Thyroid gland (tissue), 4 donors: Measurements from ENCODE around the gene TAF1B. TPM values are rescaled to one million over a fixed set of nuclear protein-coding genes. Genes with fewer than 3 reads are reported as not detected.
A peak's percentile ranks its signal among the peaks of the same experiment; 100 is the strongest.

Source experiments
- DNase-seq, 2 donors: peaks; one replicate each; pipeline ENCODE4 v3.0.0-alpha.2; 2019
- H3K27ac ChIP-seq, 3 donors: fragments of 200-600 bp; sonication (generic); 1 replicate in 2 of 3; 2 replicates in 1 of 3; pipeline ENCODE4 v1.5.1; 2016 to 2019; ENCODE audit warnings: mild to moderate bottlenecking in 1 of 3, moderate library complexity in 1 of 3
- H3K27me3 ChIP-seq: fragments of 200-600 bp; sonication (generic); one replicate; pipeline ENCODE4 v1.5.1; 2019
- H3K36me3 ChIP-seq, 2 donors: fragments of 200-600 bp; sonication (generic); one replicate each; pipeline ENCODE4 v1.5.1; 2016 to 2019
- H3K4me1 ChIP-seq, 2 donors: fragments of 200-600 bp; sonication (generic); one replicate each; pipeline ENCODE4 v1.5.1; 2017 to 2019
- H3K4me3 ChIP-seq, 3 donors: fragments of 200-600 bp; sonication (generic); replicated peaks in 1 of 3; 1 replicate in 2 of 3; 2 replicates in 1 of 3; pipeline ENCODE4 v1.5.1; 2016; ENCODE audit warnings: mild to moderate bottlenecking in 1 of 3
- H3K9me3 ChIP-seq: fragments of 200-600 bp; sonication (generic); one replicate; pipeline ENCODE4 v1.5.1; 2017
- POLR2A ChIP-seq, 2 donors: fragments of 450-650 bp; IDR thresholded peaks; one replicate each; pipeline ENCODE4 v1.6.1; 2017; ENCODE audit warnings: antibody characterized with exemption in 2 of 2, mild to moderate bottlenecking in 2 of 2, moderate library complexity in 1 of 2
- WGBS, 2 donors: methylation state at CpG; one replicate each; pipeline ENCODE4 v1.1.5; 2017; 5-methylcytosine and 5-hydroxymethylcytosine counted together
- intact Hi-C: fragments of 100-400 bp; cut with DNase I; formaldehyde crosslinking; loops from one replicate; pipeline ENCODE4 v1.15.1; 2023
- total RNA-seq, 4 donors: library from RNA; depleted of rRNA; stranded (reverse); fragments of >200 nt; gene quantifications; one replicate each; pipeline ENCODE4 v1.2.3, GENCODE V29; 2016
- TF ChIP-seq, protein P1 (sequence below), 6 experiments: fragments of 200-600 bp in 3 of 6; fragments of 450-650 bp in 3 of 6; sonication (generic) in 3 of 6; IDR thresholded peaks; one replicate each; pipeline ENCODE4 v1.5.1; 2016 to 2019; ENCODE audit warnings: antibody characterized with exemption in 6 of 6, mild to moderate bottlenecking in 2 of 6, inconsistent platforms in 1 of 6, moderate library complexity in 1 of 6

The TAF1B gene
- total RNA-seq, 4 donors from 2014 or later, result 18.6 to 33.9 (median 25.8) TPM

DNA sequence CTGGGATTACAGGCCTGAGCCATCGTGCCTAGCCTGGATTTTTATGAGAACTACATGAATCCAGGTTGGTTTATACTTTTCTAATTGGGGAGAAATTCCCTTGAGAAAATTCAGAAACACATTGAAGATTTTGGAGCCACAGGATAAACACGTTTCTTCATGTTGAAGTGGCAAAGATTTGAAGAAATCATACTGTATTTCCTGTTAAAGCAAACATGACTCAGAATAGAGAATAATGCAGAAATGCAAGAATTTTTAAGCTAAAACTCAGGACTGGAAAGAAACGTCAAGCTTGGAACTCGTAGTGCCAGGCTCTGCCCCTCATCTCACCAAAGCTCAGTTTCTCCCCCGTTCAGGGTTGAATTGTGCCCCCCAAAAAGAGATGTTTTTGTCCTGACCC lies 32.1 kb upstream of the TAF1B start:
- no peak for DNase-seq
- no peaks in the 10 kb centered on the region for H3K9me3 ChIP-seq
- intact Hi-C loops, result loop anchor here (5.0 kb wide), 1 partner anchor 236 kb away; no protein-coding TSS in a partner anchor
- 85 to 87% methylated on average over 5 of the region's 5 CpGs for WGBS, 2 donors
- H3K4me3 ChIP-seq, result no peak overlapping the region
- no peaks in the 10 kb centered on the region for H3K27me3 ChIP-seq
- no peak for TF ChIP-seq POLR2A (IDR thresholded peaks at IDR 0.05)
- TF ChIP-seq, protein P1, sequence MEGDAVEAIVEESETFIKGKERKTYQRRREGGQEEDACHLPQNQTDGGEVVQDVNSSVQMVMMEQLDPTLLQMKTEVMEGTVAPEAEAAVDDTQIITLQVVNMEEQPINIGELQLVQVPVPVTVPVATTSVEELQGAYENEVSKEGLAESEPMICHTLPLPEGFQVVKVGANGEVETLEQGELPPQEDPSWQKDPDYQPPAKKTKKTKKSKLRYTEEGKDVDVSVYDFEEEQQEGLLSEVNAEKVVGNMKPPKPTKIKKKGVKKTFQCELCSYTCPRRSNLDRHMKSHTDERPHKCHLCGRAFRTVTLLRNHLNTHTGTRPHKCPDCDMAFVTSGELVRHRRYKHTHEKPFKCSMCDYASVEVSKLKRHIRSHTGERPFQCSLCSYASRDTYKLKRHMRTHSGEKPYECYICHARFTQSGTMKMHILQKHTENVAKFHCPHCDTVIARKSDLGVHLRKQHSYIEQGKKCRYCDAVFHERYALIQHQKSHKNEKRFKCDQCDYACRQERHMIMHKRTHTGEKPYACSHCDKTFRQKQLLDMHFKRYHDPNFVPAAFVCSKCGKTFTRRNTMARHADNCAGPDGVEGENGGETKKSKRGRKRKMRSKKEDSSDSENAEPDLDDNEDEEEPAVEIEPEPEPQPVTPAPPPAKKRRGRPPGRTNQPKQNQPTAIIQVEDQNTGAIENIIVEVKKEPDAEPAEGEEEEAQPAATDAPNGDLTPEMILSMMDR (IDR thresholded peaks at IDR 0.05), result no peak
- H3K4me1 ChIP-seq, result peaks cover 14 to 25% of the 10 kb centered on the region in 2 donors
- H3K36me3 ChIP-seq, result no peaks in the 10 kb centered on the region
- no peak overlapping the region for H3K27ac ChIP-seq

DNA sequence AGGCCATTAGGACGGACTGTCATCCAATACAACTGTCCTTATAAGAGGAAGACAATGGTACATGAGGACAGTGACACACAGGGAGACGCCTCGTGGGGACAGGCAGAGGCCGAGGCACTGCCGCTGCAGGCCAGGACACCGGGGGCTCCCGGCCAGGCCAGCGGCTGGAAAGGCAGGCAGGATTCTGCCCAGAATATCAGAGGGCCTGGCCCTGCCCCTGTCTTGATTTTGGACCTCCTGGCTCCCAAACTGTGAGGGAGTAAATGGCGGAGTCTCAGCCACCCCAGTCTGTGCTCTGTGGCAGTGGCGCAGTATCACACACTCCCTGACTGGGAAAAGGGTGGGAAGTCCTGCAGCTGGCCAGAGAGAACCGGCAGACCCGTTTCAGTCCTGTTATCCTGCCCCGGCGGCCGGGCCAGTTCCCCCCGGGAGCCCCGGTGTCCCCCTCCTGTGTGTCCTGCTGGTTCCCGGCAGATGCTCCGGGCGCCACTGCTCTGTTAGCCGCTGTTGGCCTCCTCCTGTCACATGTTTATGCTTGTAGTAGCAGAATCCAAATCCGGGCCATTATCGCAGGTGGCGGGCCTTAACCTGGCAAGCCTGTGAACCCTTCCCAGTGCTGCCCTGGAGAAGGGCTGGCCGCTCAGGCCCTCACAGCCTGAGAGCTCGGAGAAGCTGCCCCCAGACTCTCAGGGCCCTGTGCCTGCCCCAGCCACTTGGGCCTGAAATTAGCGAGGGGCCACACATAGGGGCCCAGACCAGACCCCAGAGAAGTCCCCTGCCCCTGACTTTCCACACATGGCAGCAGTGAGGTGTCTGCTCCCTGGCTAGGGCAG lies 31.4 kb upstream of the TAF1B start:
- H3K27me3 ChIP-seq, result no peaks in the 10 kb centered on the region
- no peak overlapping the region for H3K27ac ChIP-seq
- H3K36me3 ChIP-seq, result no peaks in the 10 kb centered on the region
- no peak for DNase-seq
- no peak overlapping the region for H3K4me3 ChIP-seq
- H3K4me1 ChIP-seq, result peaks cover 14 to 25% of the 10 kb centered on the region in 2 donors
- 80 to 85% methylated on average over 11 to 25 of the region's 27 CpGs for WGBS, 2 donors
- no peaks in the 10 kb centered on the region for H3K9me3 ChIP-seq
- no peak for TF ChIP-seq POLR2A (IDR thresholded peaks at IDR 0.05)
- TF ChIP-seq, protein P1 (IDR thresholded peaks at IDR 0.05), result no peak
- intact Hi-C loops, result loop anchor here (5.0 kb wide), 1 partner anchor 235 kb away; no protein-coding TSS in a partner anchor

DNA sequence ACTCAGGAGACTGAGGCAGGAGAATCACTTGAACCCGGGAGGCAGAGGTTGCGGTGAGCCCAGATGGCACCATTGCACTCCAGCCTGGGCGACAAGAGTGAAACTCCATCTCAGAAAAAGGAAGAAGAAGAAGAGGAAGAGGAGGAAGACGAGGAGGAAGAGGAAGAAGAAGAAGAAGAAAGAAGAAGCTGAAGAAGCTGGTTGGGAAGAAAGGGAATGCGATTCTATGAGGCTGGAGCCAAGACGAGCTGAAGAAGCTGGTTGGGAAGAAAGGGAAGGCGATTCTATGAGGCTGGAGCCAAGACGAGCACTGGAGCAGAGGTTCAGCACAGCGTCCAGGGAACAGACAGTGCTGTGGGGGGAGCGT lies 30.3 kb upstream of the TAF1B start:
- H3K4me1 ChIP-seq, result peaks cover 14 to 25% of the 10 kb centered on the region in 2 donors
- no peak for TF ChIP-seq POLR2A (IDR thresholded peaks at IDR 0.05)
- TF ChIP-seq, protein P1 (IDR thresholded peaks at IDR 0.05), result no peak
- no peaks in the 10 kb centered on the region for H3K9me3 ChIP-seq
- WGBS, 2 donors, result 75 to 84% methylated on average over 10 of the region's 10 CpGs
- H3K36me3 ChIP-seq, result no peaks in the 10 kb centered on the region
- DNase-seq, result no peak
- intact Hi-C loops, result loop anchor here (5.0 kb wide), 1 partner anchor 234 kb away; no protein-coding TSS in a partner anchor
- H3K27me3 ChIP-seq, result no peaks in the 10 kb centered on the region
- no peak overlapping the region for H3K27ac ChIP-seq
- no peak overlapping the region for H3K4me3 ChIP-seq

GRCh38 chr2:9813312-9814128 lies 29.8 kb upstream of the TAF1B start:
- H3K4me1 ChIP-seq, result peaks cover 12 to 21% of the 10 kb centered on the region in 2 donors
- no peaks in the 10 kb centered on the region for H3K27me3 ChIP-seq
- H3K36me3 ChIP-seq, result no peaks in the 10 kb centered on the region
- intact Hi-C loops, result loop anchor here (5.0 kb wide), 1 partner anchor 234 kb away; no protein-coding TSS in a partner anchor
- no peaks in the 10 kb centered on the region for H3K9me3 ChIP-seq
- no peak overlapping the region for H3K4me3 ChIP-seq
- TF ChIP-seq, protein P1 (IDR thresholded peaks at IDR 0.05), result peak; percentile 82 to 95 (median 88)
- no peak for TF ChIP-seq POLR2A (IDR thresholded peaks at IDR 0.05)
- peak; percentile 67 to 72 for DNase-seq
- WGBS, 2 donors, result 19 to 45% methylated on average over 4 to 17 of the region's 24 CpGs
- no peak overlapping the region for H3K27ac ChIP-seq
